ENCODE measurements around the gene CCDC178.

CCDC178 gene

DNA sequence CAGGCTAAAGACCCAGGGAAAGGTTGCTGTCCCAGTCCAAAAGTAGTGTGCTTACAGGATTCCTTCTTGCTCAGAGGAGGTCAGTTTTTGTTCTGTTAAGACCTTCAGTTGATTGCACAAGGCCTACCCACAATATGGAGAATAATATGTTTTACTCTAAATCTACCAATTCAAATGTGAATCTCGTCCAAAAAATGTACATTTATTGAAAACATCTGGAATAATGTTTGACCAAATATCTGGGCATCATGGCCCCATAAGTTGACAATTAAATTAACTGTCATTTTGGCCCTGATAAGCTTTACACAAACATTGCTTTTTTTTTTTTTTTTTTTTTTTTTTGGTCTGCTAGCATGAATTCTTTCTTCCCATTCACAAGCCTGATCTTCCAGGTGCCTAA, 109.8 kb downstream of the CCDC178 start:
- Histone ChIP-seq H3K9me3 (ENCODE audit: insufficient read depth, low read length) (no peaks in the 10 kb centered on the region), H3K9ac (ENCODE audit: low read length) (no peak overlapping the region), H3K4me2 (ENCODE audit: low read depth, low read length, poor library complexity, severe bottlenecking) (no peak overlapping the region), H3K36me3 (ENCODE audit: low read length) (no peaks in the 10 kb centered on the region), H4K20me1 (ENCODE audit: low read depth, low read length) (no peaks in the 10 kb centered on the region), H3K9me2 (replicated peaks; ENCODE audit: insufficient read depth, low read length) (no peaks in the 10 kb centered on the region), H3K79me2 (ENCODE audit: insufficient read depth, low read length) (no peaks in the 10 kb centered on the region), H3K27ac (ENCODE audit: low read depth, low read length) (no peak overlapping the region), H3F3A (ENCODE audit: insufficient read depth) (no peaks in the 10 kb centered on the region), H2AFZ (ENCODE audit: low read depth, low read length, severe bottlenecking) (no peak overlapping the region), H3K27me3 (ENCODE audit: low read length) (no peaks in the 10 kb centered on the region), H3K4me3 (ENCODE audit: insufficient read depth, low read length, poor library complexity, severe bottlenecking) (no peak overlapping the region)
- no peak for TF ChIP-seq EZH2phosphoT487 (conservative IDR thresholded peaks at IDR 0.05; ENCODE audit: low read length)
- TF ChIP-seq, protein P1, sequence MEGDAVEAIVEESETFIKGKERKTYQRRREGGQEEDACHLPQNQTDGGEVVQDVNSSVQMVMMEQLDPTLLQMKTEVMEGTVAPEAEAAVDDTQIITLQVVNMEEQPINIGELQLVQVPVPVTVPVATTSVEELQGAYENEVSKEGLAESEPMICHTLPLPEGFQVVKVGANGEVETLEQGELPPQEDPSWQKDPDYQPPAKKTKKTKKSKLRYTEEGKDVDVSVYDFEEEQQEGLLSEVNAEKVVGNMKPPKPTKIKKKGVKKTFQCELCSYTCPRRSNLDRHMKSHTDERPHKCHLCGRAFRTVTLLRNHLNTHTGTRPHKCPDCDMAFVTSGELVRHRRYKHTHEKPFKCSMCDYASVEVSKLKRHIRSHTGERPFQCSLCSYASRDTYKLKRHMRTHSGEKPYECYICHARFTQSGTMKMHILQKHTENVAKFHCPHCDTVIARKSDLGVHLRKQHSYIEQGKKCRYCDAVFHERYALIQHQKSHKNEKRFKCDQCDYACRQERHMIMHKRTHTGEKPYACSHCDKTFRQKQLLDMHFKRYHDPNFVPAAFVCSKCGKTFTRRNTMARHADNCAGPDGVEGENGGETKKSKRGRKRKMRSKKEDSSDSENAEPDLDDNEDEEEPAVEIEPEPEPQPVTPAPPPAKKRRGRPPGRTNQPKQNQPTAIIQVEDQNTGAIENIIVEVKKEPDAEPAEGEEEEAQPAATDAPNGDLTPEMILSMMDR (IDR thresholded peaks at IDR 0.05; ENCODE audit: insufficient read depth, low read length, poor library complexity, severe bottlenecking) = no peak

DNA sequence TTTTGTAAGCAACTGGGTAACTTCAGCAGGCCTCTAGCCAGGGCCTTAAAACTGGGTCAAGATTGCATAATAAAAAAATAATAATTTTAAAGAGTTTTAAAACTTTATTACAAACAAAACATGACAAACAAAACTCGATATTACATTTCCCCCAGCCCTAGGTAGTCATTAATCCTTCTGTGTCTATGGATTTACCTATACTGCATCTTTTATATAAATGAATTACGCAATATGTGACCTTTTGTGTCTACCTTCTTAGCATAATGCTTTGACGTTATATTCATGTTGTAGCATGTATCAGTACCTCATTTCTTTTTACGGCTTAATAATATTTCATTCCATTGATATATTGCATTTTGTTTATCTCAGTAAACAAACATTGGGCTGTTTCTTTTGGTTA, 113.5 kb downstream of the CCDC178 start:
- H3K4me2 ChIP-seq (ENCODE audit: low read depth, low read length, poor library complexity, severe bottlenecking) = no peak overlapping the region
- H3K9ac ChIP-seq (ENCODE audit: low read length) = no peak overlapping the region
- H3F3A ChIP-seq (ENCODE audit: insufficient read depth) = no peaks in the 10 kb centered on the region
- TF ChIP-seq, protein P1 (IDR thresholded peaks at IDR 0.05; ENCODE audit: insufficient read depth, low read length, poor library complexity, severe bottlenecking) = no peak
- no peak for TF ChIP-seq EZH2phosphoT487 (conservative IDR thresholded peaks at IDR 0.05; ENCODE audit: low read length)
- H3K9me3 ChIP-seq (ENCODE audit: insufficient read depth, low read length) = no peaks in the 10 kb centered on the region
- no peak overlapping the region for H2AFZ ChIP-seq (ENCODE audit: low read depth, low read length, severe bottlenecking)
- no peaks in the 10 kb centered on the region for H3K27me3 ChIP-seq (ENCODE audit: low read length)
- no peak overlapping the region for H3K4me3 ChIP-seq (ENCODE audit: insufficient read depth, low read length, poor library complexity, severe bottlenecking)
- no peaks in the 10 kb centered on the region for H3K36me3 ChIP-seq (ENCODE audit: low read length)
- no peaks in the 10 kb centered on the region for H3K9me2 ChIP-seq (replicated peaks; ENCODE audit: insufficient read depth, low read length)
- no peaks in the 10 kb centered on the region for H3K79me2 ChIP-seq (ENCODE audit: insufficient read depth, low read length)
- no peaks in the 10 kb centered on the region for H4K20me1 ChIP-seq (ENCODE audit: low read depth, low read length)
- no peak overlapping the region for H3K27ac ChIP-seq (ENCODE audit: low read depth, low read length)

DNA sequence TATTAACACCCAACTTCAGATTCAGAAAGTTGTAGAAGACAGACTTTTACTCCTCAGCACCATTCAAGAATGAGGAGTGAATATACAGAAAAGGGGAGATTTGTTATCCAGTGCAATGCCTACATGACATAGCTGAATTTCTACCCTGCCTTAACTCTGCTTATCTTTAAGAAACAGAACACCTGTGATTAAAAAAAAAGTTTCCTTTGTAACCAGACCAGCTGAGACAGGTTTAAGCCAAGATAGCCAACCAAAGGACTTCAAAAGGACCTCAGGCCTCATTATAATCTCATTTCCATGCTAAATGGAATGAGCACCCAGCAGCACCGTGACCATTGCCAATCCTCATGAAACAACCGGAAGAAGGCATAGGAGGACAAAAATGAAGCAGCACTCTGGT, 122.9 kb downstream of the CCDC178 start:
- TF ChIP-seq, protein P1 (IDR thresholded peaks at IDR 0.05; ENCODE audit: insufficient read depth, low read length, poor library complexity, severe bottlenecking) = no peak
- no peak for TF ChIP-seq EZH2phosphoT487 (conservative IDR thresholded peaks at IDR 0.05; ENCODE audit: low read length)
- Histone ChIP-seq H3K36me3 (ENCODE audit: low read length) (no peaks in the 10 kb centered on the region), H4K20me1 (ENCODE audit: low read depth, low read length) (no peaks in the 10 kb centered on the region), H3K4me2 (ENCODE audit: low read depth, low read length, poor library complexity, severe bottlenecking) (no peak overlapping the region), H2AFZ (ENCODE audit: low read depth, low read length, severe bottlenecking) (no peak overlapping the region), H3K9me2 (replicated peaks; ENCODE audit: insufficient read depth, low read length) (no peaks in the 10 kb centered on the region), H3K9me3 (ENCODE audit: insufficient read depth, low read length) (no peaks in the 10 kb centered on the region), H3K4me3 (ENCODE audit: insufficient read depth, low read length, poor library complexity, severe bottlenecking) (no peak overlapping the region), H3K27ac (ENCODE audit: low read depth, low read length) (no peak overlapping the region), H3K79me2 (ENCODE audit: insufficient read depth, low read length) (no peaks in the 10 kb centered on the region), H3F3A (ENCODE audit: insufficient read depth) (no peaks in the 10 kb centered on the region), H3K27me3 (ENCODE audit: low read length) (no peaks in the 10 kb centered on the region), H3K9ac (ENCODE audit: low read length) (no peak overlapping the region)

All from SU-DHL-6 (cell line).